ENCODE results near the gene PACSIN1.

GRCh38 chr6:34472425-34472824 lies 6.5 kb downstream of the PACSIN1 start:
- TF ChIP-seq ZNF565 (CRISPR knock-in tag; conservative IDR thresholded peaks at IDR 0.05; ENCODE audit: low read depth) (no peak), GLIS3 (CRISPR knock-in tag; IDR thresholded peaks at IDR 0.05) (no peak), ZFP3 (CRISPR knock-in tag; IDR thresholded peaks at IDR 0.05) (no peak)

Measured in SK-N-SH treated with all-trans-retinoic acid at 6 μM for 48 hours (cell line).